ENCODE data around the gene PPY.

- no peak for TF ChIP-seq CTCF (conservative IDR thresholded peaks at IDR 0.05; ENCODE audit: low read length)
- no peak for TF ChIP-seq EZH2phosphoT487 (IDR thresholded peaks at IDR 0.05; ENCODE audit: borderline replicate concordance)
These were observed 49.7 kb downstream of the PPY start for GRCh38 chr17:43892647-43892952.
